HepG2 (cell line): ENCODE data around the gene KAZN. TPM values are rescaled to one million over a fixed set of nuclear protein-coding genes. Genes with fewer than 3 reads are reported as not detected.

ENCODE experiments used
- ARID2 ChIP-seq: sonication (generic); formaldehyde crosslinking; IDR thresholded peaks from 2 replicates; pipeline ENCODE4 v1.8.1; 2022; ENCODE audit warnings: mild to moderate bottlenecking, missing genetic modification reagents, borderline replicate concordance
- CAMTA2 ChIP-seq: sonication (generic); formaldehyde crosslinking; IDR thresholded peaks from 2 replicates; pipeline ENCODE4 v1.4.0; 2020; ENCODE audit warnings: mild to moderate bottlenecking, missing genetic modification reagents, borderline replicate concordance
- ESRRA ChIP-seq: sonication (generic); formaldehyde crosslinking; IDR thresholded peaks from 2 replicates; pipeline ENCODE4 v1.5.1; 2020; ENCODE audit warnings: mild to moderate bottlenecking, low read depth, missing genetic modification reagents
- FOXA3 ChIP-seq: IDR thresholded peaks from 2 replicates; pipeline ENCODE4 v1.6.1; 2016; ENCODE audit warnings: missing genetic modification reagents, missing compliant biosample characterization
- GATA4 ChIP-seq: sonication (generic); IDR thresholded peaks from 2 replicates; pipeline ENCODE4 v1.6.1; 2016; ENCODE audit warnings: antibody characterized with exemption, low read depth, borderline replicate concordance
- HDAC1 ChIP-seq: sonication (generic); formaldehyde crosslinking; IDR thresholded peaks from 2 replicates; pipeline ENCODE4 v1.5.1; 2020; ENCODE audit warnings: mild to moderate bottlenecking, missing genetic modification reagents
- HNF4G ChIP-seq, 2 experiments: sonication (generic) in 1 of 2; formaldehyde crosslinking in 1 of 2; IDR thresholded peaks; 2 replicates each; pipeline versions ENCODE4 v1.4.0 to v1.6.1; 2011 to 2020; ENCODE audit warnings: borderline replicate concordance in 2 of 2, low read depth in 2 of 2, mild to moderate bottlenecking in 2 of 2, low read length in 1 of 2, missing genetic modification reagents in 1 of 2, moderate library complexity in 1 of 2
- HOXA5 ChIP-seq: sonication (generic); formaldehyde crosslinking; IDR thresholded peaks from 2 replicates; pipeline ENCODE4 v1.4.0; 2020; ENCODE audit warnings: missing genetic modification reagents
- KDM1A ChIP-seq: IDR thresholded peaks from 2 replicates; pipeline ENCODE4 v1.6.1; 2016; ENCODE audit warnings: missing compliant biosample characterization
- KMT2A ChIP-seq: sonication (generic); formaldehyde crosslinking; IDR thresholded peaks from 2 replicates; pipeline ENCODE4 v1.4.0; 2020; ENCODE audit warnings: missing genetic modification reagents
- MIER3 ChIP-seq: IDR thresholded peaks from 2 replicates; pipeline ENCODE4 v1.6.1; 2016; ENCODE audit warnings: missing compliant biosample characterization, borderline replicate concordance
- NFATC3 ChIP-seq: sonication (generic); formaldehyde crosslinking; IDR thresholded peaks from 2 replicates; pipeline ENCODE4 v1.5.1; 2020; ENCODE audit warnings: mild to moderate bottlenecking, missing genetic modification reagents
- NR2C2 ChIP-seq: sonication (generic); formaldehyde crosslinking; IDR thresholded peaks from 2 replicates; pipeline ENCODE4 v1.4.0; 2020; ENCODE audit warnings: missing genetic modification reagents, mild to moderate bottlenecking, moderate library complexity, borderline replicate concordance
- NR2F6 ChIP-seq, 2 experiments: IDR thresholded peaks; 2 replicates each; pipeline ENCODE4 v1.6.1; 2016; ENCODE audit warnings: antibody characterized with exemption in 1 of 2, mild to moderate bottlenecking in 1 of 2
- SALL1 ChIP-seq: sonication (generic); formaldehyde crosslinking; IDR thresholded peaks from 2 replicates; pipeline ENCODE4 v1.8.0; 2022; ENCODE audit warnings: mild to moderate bottlenecking, missing genetic modification reagents
- TBX2 ChIP-seq: sonication (generic); formaldehyde crosslinking; IDR thresholded peaks from 2 replicates; pipeline ENCODE4 v1.5.0; 2020; ENCODE audit warnings: missing genetic modification reagents, mild to moderate bottlenecking, borderline replicate concordance
- TCF7L2 ChIP-seq: IDR thresholded peaks from 2 replicates; pipeline ENCODE4 v1.6.1; 2011; ENCODE audit warnings: mild to moderate bottlenecking, low read depth, low read length, moderate library complexity
- U2AF1 ChIP-seq: fragments of 200-400 bp; formaldehyde crosslinking; optimal IDR thresholded peaks from 2 replicates; pipeline ENCODE3; 2017; ENCODE audit warnings: mild to moderate bottlenecking, low read depth, low read length
- ZBTB14 ChIP-seq: sonication (generic); formaldehyde crosslinking; IDR thresholded peaks from 2 replicates; pipeline ENCODE4 v1.4.0; 2020; ENCODE audit warnings: missing genetic modification reagents
- ZNF3 ChIP-seq: IDR thresholded peaks from 2 replicates; pipeline ENCODE4 v1.7.0; 2017; ENCODE audit warnings: inconsistent platforms
- ZNF430 ChIP-seq: sonication (generic); formaldehyde crosslinking; IDR thresholded peaks from 2 replicates; pipeline ENCODE4 v1.9.0; 2021; ENCODE audit warnings: mild to moderate bottlenecking, missing genetic modification reagents
- ZSCAN20 ChIP-seq: sonication (generic); formaldehyde crosslinking; IDR thresholded peaks from 2 replicates; pipeline ENCODE4 v1.4.0; 2020; ENCODE audit warnings: missing genetic modification reagents, mild to moderate bottlenecking, borderline replicate concordance
- polyA plus RNA-seq, 8 experiments: library from polyadenylated mRNA; depleted of rRNA in 3 of 8; stranded (reverse) in 7 of 8; unstranded in 1 of 8; fragments of >200 nt; fragmentation: Illumina TruSeq in 4 of 8; extraction: Trizol in 4 of 8; gene quantifications; 2 replicates each; pipeline versions ENCODE4 v1.2.1 to v1.2.3, GENCODE V29; 2011 to 2016; ENCODE audit warnings: low read depth in 4 of 8, missing spikeins in 1 of 8, mixed read lengths in 1 of 8; ENCODE audit not compliant: insufficient read depth in 1 of 8
- total RNA-seq, 5 experiments: library from RNA; depleted of rRNA; stranded (reverse); fragments of >200 nt; fragmentation: Illumina TruSeq; extraction: Trizol; gene quantifications; 2 replicates each; pipeline ENCODE4 v1.2.3, GENCODE V29; 2016; ENCODE audit warnings: low read depth in 1 of 5
- TF ChIP-seq, protein P1 (sequence below): IDR thresholded peaks from 2 replicates; pipeline ENCODE4 v1.4.0; 2020; ENCODE audit warnings: mild to moderate bottlenecking, missing genetic modification reagents
- TF ChIP-seq, protein P2 (sequence below): sonication (generic); formaldehyde crosslinking; IDR thresholded peaks from 2 replicates; pipeline ENCODE4 v1.4.0; 2020; ENCODE audit warnings: missing genetic modification reagents; ENCODE audit errors: not compliant biosample characterization

The KAZN gene
- total and polyA plus RNA-seq, 2 of the 13 experiments (the other 11 are each of a cell fraction or from before 2014, with no cell fraction given) = 10.4 to 13.5 TPM

DNA sequence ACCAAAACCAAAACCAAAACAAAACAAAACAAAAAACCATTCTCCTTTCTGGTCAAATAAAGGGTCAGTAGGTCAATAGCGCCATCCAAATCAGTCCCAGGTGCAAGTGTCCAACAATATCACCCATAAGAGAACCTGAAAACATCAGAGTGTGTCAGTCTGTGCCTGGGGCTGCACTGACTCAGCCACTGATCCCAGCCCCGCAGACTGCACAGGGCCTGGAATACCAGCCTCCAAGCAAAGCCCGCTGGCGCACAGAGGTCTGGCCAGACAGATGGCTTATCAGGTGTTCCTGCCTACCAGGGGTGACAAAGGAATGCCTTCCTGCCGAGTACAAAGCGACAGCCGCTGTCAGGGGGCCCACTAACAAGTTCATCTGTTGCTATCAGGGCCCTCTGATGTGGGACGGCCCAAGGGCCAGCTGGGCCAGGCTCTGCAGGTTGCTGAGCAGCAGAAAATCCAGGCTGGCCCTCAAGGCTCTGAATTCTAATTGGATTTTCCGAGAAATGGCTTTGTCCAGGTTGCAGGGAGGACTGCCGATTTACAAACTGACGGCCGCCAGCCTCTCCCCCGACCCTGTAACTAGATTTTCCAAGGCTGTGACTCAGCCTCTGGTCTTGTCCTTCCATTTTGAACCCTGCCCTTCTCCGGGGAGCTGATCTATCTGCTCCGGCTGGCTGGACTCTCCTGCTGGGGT, 541.3 kb downstream of the KAZN start (continued):
- peak; percentile 38; the same call in 1 of the 2 replicates for TF ChIP-seq HNF4G (IDR thresholded peaks at IDR 0.05; ENCODE audit: borderline replicate concordance, low read depth, low read length)
- no peak for TF ChIP-seq HNF4G (CRISPR knock-in tag; IDR thresholded peaks at IDR 0.05; ENCODE audit: borderline replicate concordance, low read depth)
- TF ChIP-seq CAMTA2 = no peak
- no peak for TF ChIP-seq ARID2 (CRISPR knock-in tag)
- peak; percentile 99 for TF ChIP-seq TBX2 (CRISPR knock-in tag)
- TF ChIP-seq KMT2A (CRISPR knock-in tag) = peak; percentile 69; the same call in 1 of the 2 replicates
- TF ChIP-seq U2AF1 = no peak
- TF ChIP-seq MIER3 (CRISPR knock-in tag) = peak; percentile 28; the same call in 1 of the 2 replicates
- 0 out of 2 replicates have a peak, but pooled peaks have one; percentile 40 for TF ChIP-seq ZNF3
- TF ChIP-seq FOXA3 (CRISPR knock-in tag) = peak; percentile 62; the same call in 1 of the 2 replicates
- peak; percentile 81; the same call in 1 of the 2 replicates for TF ChIP-seq KDM1A
- TF ChIP-seq HDAC1 (CRISPR knock-in tag) = peak; percentile 85
- TF ChIP-seq SALL1 (CRISPR knock-in tag) = peak; percentile 85
- peak; percentile 62; the same call in 1 of the 2 replicates for TF ChIP-seq TCF7L2
- TF ChIP-seq, protein P1, sequence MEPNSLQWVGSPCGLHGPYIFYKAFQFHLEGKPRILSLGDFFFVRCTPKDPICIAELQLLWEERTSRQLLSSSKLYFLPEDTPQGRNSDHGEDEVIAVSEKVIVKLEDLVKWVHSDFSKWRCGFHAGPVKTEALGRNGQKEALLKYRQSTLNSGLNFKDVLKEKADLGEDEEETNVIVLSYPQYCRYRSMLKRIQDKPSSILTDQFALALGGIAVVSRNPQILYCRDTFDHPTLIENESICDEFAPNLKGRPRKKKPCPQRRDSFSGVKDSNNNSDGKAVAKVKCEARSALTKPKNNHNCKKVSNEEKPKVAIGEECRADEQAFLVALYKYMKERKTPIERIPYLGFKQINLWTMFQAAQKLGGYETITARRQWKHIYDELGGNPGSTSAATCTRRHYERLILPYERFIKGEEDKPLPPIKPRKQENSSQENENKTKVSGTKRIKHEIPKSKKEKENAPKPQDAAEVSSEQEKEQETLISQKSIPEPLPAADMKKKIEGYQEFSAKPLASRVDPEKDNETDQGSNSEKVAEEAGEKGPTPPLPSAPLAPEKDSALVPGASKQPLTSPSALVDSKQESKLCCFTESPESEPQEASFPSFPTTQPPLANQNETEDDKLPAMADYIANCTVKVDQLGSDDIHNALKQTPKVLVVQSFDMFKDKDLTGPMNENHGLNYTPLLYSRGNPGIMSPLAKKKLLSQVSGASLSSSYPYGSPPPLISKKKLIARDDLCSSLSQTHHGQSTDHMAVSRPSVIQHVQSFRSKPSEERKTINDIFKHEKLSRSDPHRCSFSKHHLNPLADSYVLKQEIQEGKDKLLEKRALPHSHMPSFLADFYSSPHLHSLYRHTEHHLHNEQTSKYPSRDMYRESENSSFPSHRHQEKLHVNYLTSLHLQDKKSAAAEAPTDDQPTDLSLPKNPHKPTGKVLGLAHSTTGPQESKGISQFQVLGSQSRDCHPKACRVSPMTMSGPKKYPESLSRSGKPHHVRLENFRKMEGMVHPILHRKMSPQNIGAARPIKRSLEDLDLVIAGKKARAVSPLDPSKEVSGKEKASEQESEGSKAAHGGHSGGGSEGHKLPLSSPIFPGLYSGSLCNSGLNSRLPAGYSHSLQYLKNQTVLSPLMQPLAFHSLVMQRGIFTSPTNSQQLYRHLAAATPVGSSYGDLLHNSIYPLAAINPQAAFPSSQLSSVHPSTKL = peak; percentile 83
- TF ChIP-seq ZBTB14 = no peak
- TF ChIP-seq GATA4 = peak; percentile 77
- no peak for TF ChIP-seq NR2C2
- no peak for TF ChIP-seq ZSCAN20 (CRISPR knock-in tag)
- 0 out of 2 replicates have a peak, but pooled peaks have one; percentile 28 for TF ChIP-seq ESRRA
- peak; percentile 67 for TF ChIP-seq NR2F6 (IDR thresholded peaks at IDR 0.05)
- peak; percentile 69 for TF ChIP-seq NR2F6 (CRISPR knock-in tag; IDR thresholded peaks at IDR 0.05)
- TF ChIP-seq, protein P2, sequence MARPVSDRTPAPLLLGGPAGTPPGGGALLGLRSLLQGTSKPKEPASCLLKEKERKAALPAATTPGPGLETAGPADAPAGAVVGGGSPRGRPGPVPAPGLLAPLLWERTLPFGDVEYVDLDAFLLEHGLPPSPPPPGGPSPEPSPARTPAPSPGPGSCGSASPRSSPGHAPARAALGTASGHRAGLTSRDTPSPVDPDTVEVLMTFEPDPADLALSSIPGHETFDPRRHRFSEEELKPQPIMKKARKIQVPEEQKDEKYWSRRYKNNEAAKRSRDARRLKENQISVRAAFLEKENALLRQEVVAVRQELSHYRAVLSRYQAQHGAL (CRISPR knock-in tag) = no peak
- peak; percentile 55; the same call in 1 of the 2 replicates for TF ChIP-seq ZNF430 (CRISPR knock-in tag)
- TF ChIP-seq HOXA5 (CRISPR knock-in tag) = no peak
- TF ChIP-seq NFATC3 (CRISPR knock-in tag) = no peak
